Cardiac muscle cell (in vitro differentiated cells and primary cell): ENCODE measurements around the gene FBRS. TPM values are rescaled to one million over a fixed set of nuclear protein-coding genes. Genes with fewer than 3 reads are reported as not detected.
A peak's percentile ranks its signal among the peaks of the same experiment; 100 is the strongest.

Experiments used
- DNase-seq, 2 donors: peaks; one replicate each; pipeline versions ENCODE4 v3.0.0 to v3.0.0-alpha.2; 2010 to 2017; ENCODE audit warnings: low read depth in 1 of 2, low spot score in 1 of 2
- H3K27ac ChIP-seq: fragments of 200-600 bp; sonication (generic); 2 replicates; pipeline ENCODE4 v1.5.1; 2016
- H3K27me3 ChIP-seq: fragments of 200-600 bp; sonication (generic); 2 replicates; pipeline ENCODE4 v1.6.0; 2016; ENCODE audit warnings: control low read depth
- H3K36me3 ChIP-seq: fragments of 200-600 bp; sonication (generic); 2 replicates; pipeline ENCODE4 v1.5.1; 2016; ENCODE audit warnings: control low read depth
- H3K4me1 ChIP-seq: fragments of 200-600 bp; sonication (generic); 2 replicates; pipeline ENCODE4 v1.8.1; 2017; ENCODE audit warnings: low read depth, mild to moderate bottlenecking, mixed run types
- H3K4me3 ChIP-seq: fragments of 200-600 bp; sonication (generic); 2 replicates; pipeline ENCODE4 v1.5.1; 2016; ENCODE audit warnings: mild to moderate bottlenecking
- H3K9me3 ChIP-seq: fragments of 200-600 bp; sonication (generic); 2 replicates; pipeline ENCODE4 v1.5.1; 2017; ENCODE audit warnings: low read depth, mild to moderate bottlenecking, control low read depth
- polyA plus RNA-seq: library from polyadenylated mRNA; unstranded; fragments of >200 nt; fragmentation: Nextera tagmentation; extraction: Ambion mirVana; gene quantifications from 2 replicates; pipeline ENCODE4 v1.2.1, GENCODE V29; 2016
- total RNA-seq: library from RNA; depleted of rRNA; stranded (reverse); fragments of >200 nt; gene quantifications from 2 replicates; pipeline ENCODE4 v1.2.3, GENCODE V29; 2016
- TF ChIP-seq, protein P1 (sequence below): IDR thresholded peaks from 2 replicates; pipeline ENCODE4 v1.5.1; 2012; ENCODE audit warnings: low read depth, mild to moderate bottlenecking, low read length

FBRS gene
- total and polyA plus RNA-seq, 2 experiments from 2014 or later: 21.2 to 55.4 TPM

DNA sequence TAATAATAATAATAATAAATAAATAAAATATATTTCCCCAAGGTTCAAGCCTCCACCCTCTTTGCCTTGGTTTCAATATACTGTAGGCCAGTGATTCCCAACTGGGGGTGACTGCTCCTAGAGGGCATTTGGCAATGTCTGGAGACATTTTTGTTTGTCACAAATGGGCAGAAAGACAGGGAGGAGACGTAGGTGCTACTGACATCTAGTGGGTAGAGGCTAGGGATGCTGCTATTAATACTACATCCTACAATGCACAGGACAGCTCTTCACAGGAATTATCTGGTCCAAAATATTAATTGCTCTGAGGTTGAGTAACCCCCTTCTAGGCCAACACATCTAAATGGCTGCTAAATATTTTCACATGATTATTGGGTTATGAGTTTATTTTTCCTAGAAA lies 20.3 kb upstream of the FBRS start:
- TF ChIP-seq, protein P1, sequence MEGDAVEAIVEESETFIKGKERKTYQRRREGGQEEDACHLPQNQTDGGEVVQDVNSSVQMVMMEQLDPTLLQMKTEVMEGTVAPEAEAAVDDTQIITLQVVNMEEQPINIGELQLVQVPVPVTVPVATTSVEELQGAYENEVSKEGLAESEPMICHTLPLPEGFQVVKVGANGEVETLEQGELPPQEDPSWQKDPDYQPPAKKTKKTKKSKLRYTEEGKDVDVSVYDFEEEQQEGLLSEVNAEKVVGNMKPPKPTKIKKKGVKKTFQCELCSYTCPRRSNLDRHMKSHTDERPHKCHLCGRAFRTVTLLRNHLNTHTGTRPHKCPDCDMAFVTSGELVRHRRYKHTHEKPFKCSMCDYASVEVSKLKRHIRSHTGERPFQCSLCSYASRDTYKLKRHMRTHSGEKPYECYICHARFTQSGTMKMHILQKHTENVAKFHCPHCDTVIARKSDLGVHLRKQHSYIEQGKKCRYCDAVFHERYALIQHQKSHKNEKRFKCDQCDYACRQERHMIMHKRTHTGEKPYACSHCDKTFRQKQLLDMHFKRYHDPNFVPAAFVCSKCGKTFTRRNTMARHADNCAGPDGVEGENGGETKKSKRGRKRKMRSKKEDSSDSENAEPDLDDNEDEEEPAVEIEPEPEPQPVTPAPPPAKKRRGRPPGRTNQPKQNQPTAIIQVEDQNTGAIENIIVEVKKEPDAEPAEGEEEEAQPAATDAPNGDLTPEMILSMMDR: peak; percentile 54
- Histone ChIP-seq H3K27me3 (peaks cover 7% of the 10 kb centered on the region), H3K4me3 (no peak overlapping the region), H3K36me3 (no peaks in the 10 kb centered on the region), H3K27ac (no peak overlapping the region), H3K9me3 (no peaks in the 10 kb centered on the region), H3K4me1 (peaks cover 3% of the 10 kb centered on the region)
- peak in 1 of 2 donors; percentile 57 for DNase-seq

- no peak for DNase-seq
- Histone ChIP-seq H3K9me3 (no peaks in the 10 kb centered on the region), H3K4me3 (no peak overlapping the region), H3K27me3 (peaks cover 12% of the 10 kb centered on the region), H3K36me3 (no peaks in the 10 kb centered on the region), H3K27ac (no peak overlapping the region), H3K4me1 (no peaks in the 10 kb centered on the region)
- TF ChIP-seq, protein P1: no peak
Measured at GRCh38 chr16:30641378-30641982, 16.8 kb upstream of the FBRS start.

DNA sequence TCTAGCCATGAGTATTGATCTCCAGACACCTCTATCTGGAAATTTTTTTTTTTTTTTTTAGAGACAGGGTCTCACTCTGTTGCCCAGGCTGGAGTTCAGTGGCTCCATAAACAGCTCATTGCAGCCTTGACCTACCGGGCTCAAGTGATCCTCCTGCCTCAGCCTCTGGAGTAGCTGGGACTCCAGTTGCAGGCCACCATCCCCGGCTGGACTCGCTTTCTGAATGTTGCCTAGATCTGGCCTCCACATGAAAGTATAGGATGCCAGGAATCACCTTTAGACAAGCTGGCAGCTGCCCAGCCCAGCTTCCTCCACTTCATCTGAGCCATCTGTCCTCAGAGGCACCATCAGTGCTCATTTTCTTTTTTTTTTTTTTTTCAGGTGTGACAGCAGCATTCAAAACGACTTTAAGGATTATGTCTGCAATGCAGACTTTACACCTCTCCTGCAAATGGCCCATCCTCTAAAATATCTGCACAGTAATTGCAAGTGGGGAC lies 13.8 kb upstream of the FBRS start:
- Histone ChIP-seq H3K4me1 (no peaks in the 10 kb centered on the region), H3K27ac (no peak overlapping the region), H3K9me3 (no peaks in the 10 kb centered on the region), H3K4me3 (no peak overlapping the region), H3K36me3 (no peaks in the 10 kb centered on the region), H3K27me3 (peaks cover 12% of the 10 kb centered on the region)
- no peak for DNase-seq
- TF ChIP-seq, protein P1: no peak

DNA sequence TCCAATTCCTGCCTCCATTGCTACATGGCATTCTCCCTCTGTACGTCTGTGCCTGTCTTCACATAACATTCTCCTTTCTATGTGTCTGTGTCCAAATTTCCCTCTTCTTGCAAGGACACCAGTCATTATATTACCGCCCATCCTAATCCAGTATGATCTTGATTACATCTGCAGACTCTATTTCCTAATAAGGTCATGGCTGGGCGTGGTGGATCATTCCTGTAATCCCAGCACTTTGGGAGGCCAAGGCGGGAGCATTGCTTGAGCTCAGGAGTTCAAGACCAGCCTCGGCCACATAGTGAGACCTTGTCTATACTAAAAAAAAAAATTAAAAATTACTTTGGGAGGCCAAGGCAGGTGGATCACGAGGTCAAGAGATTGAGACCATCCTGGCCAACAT lies 12.5 kb upstream of the FBRS start:
- DNase-seq: no peak
- H3K4me1 ChIP-seq: no peaks in the 10 kb centered on the region
- H3K27me3 ChIP-seq: peaks cover 7% of the 10 kb centered on the region
- H3K27ac ChIP-seq: no peak overlapping the region
- H3K36me3 ChIP-seq: no peaks in the 10 kb centered on the region
- TF ChIP-seq, protein P1: no peak
- H3K9me3 ChIP-seq: no peaks in the 10 kb centered on the region
- no peak overlapping the region for H3K4me3 ChIP-seq

GRCh38 chr16:30647274-30647571 lies 11.0 kb upstream of the FBRS start:
- DNase-seq: no peak
- H3K9me3 ChIP-seq: no peaks in the 10 kb centered on the region
- no peak overlapping the region for H3K4me3 ChIP-seq
- no peaks in the 10 kb centered on the region for H3K4me1 ChIP-seq
- H3K27ac ChIP-seq: no peak overlapping the region
- TF ChIP-seq, protein P1: no peak
- peaks cover 5% of the 10 kb centered on the region for H3K27me3 ChIP-seq
- no peaks in the 10 kb centered on the region for H3K36me3 ChIP-seq
